ENCODE results near the gene RAD51B.

Gene RAD51B

GRCh38 chr14:68444449-68445168 lies 625.0 kb downstream of the RAD51B start:
- DNase-seq (ENCODE audit: low read depth) = peak; percentile 66

GRCh38 chr14:68446243-68447040 lies 626.9 kb downstream of the RAD51B start:
- no peak for DNase-seq (ENCODE audit: low read depth)

- DNase-seq (ENCODE audit: low read depth) = no peak
These were observed 628.1 kb downstream of the RAD51B start for GRCh38 chr14:68447581-68448251.

- DNase-seq (ENCODE audit: low read depth) = no peak
These were observed 628.8 kb downstream of the RAD51B start for GRCh38 chr14:68448252-68448902.

GRCh38 chr14:68449561-68450181 lies 630.1 kb downstream of the RAD51B start:
- no peak for DNase-seq (ENCODE audit: low read depth)

- DNase-seq (ENCODE audit: low read depth) = no peak
These were observed 631.0 kb downstream of the RAD51B start for GRCh38 chr14:68450391-68451120.

GRCh38 chr14:68451696-68452373 lies 632.3 kb downstream of the RAD51B start:
- peak; percentile 90 for DNase-seq (ENCODE audit: low read depth)

GRCh38 chr14:68458253-68458652 lies 638.7 kb downstream of the RAD51B start:
- no peak for DNase-seq (ENCODE audit: low read depth)

- DNase-seq (ENCODE audit: low read depth) = peak; percentile 55
These were observed 639.4 kb downstream of the RAD51B start for GRCh38 chr14:68458840-68459469.

- no peak for DNase-seq (ENCODE audit: low read depth)
These were observed 640.0 kb downstream of the RAD51B start for GRCh38 chr14:68459480-68460136.

- peak; percentile 83 for DNase-seq (ENCODE audit: low read depth)
These were observed 641.0 kb downstream of the RAD51B start for GRCh38 chr14:68460541-68460940.

GRCh38 chr14:68461086-68461485 lies 641.5 kb downstream of the RAD51B start:
- no peak for DNase-seq (ENCODE audit: low read depth)

- no peak for DNase-seq (ENCODE audit: low read depth)
These were observed 643.1 kb downstream of the RAD51B start for GRCh38 chr14:68462683-68463082.

GRCh38 chr14:68463299-68463698 lies 643.7 kb downstream of the RAD51B start:
- DNase-seq (ENCODE audit: low read depth) = no peak

- no peak for DNase-seq (ENCODE audit: low read depth)
These were observed 644.3 kb downstream of the RAD51B start for GRCh38 chr14:68463705-68464374.

- no peak for DNase-seq (ENCODE audit: low read depth)
These were observed 645.1 kb downstream of the RAD51B start for GRCh38 chr14:68464711-68465110.

- peak; percentile 83 for DNase-seq (ENCODE audit: low read depth)
These were observed 647.0 kb downstream of the RAD51B start for GRCh38 chr14:68466491-68466977.

- no peak for DNase-seq (ENCODE audit: low read depth)
These were observed 647.8 kb downstream of the RAD51B start for GRCh38 chr14:68467425-68467824.

Measured in stromal cell of bone marrow (primary cell).